IPS-15b (cell line): ENCODE results near the gene ANKRD13A.
"Not testable (repeated sequence)": the region's sequence is repeated elsewhere in the genome, so short reads cannot be mapped to it uniquely, and the experiment has no call there.

Experiments
- H3K27me3 ChIP-seq: one replicate; pipeline ENCODE4 v1.6.1; 2013; ENCODE audit warnings: low read length; ENCODE audit not compliant: control insufficient read depth, insufficient read depth
- H3K36me3 ChIP-seq: one replicate; pipeline ENCODE4 v1.6.1; 2013; ENCODE audit warnings: low read length; ENCODE audit not compliant: control insufficient read depth, insufficient read depth
- H3K4me1 ChIP-seq: one replicate; pipeline ENCODE4 v1.6.1; 2013; ENCODE audit warnings: mild to moderate bottlenecking, low read length; ENCODE audit not compliant: control insufficient read depth, insufficient read depth
- H3K4me3 ChIP-seq: one replicate; pipeline ENCODE4 v1.5.1; 2013; ENCODE audit warnings: low read depth, low read length
- H3K9ac ChIP-seq: one replicate; pipeline ENCODE4 v1.6.1; 2013; ENCODE audit warnings: low read depth, mild to moderate bottlenecking, low read length
- H3K9me3 ChIP-seq: one replicate; pipeline ENCODE4 v1.6.1; 2013; ENCODE audit warnings: mild to moderate bottlenecking, low read length; ENCODE audit not compliant: control insufficient read depth, insufficient read depth

The ANKRD13A gene

DNA sequence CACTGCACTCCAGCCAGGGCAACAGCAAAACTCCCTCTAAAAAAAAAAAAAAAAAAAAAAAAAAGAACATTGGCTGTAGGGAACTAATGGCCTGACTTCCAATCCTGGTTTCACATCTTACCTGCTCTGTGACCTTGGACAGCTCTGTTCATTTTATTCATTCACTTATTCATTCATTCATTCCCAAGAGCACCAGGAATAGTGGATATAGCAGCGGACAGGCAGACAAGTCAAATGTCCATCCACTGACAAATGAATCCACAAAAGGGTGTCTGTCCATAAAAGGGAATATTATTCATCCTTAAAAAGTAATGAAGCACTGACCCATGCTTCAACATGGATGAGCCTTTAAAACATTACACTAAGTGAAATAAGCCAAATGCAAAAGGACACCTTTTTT lies 76.7 kb downstream of the ANKRD13A start:
- Histone ChIP-seq H3K9ac (no peak overlapping the region), H3K9me3 (no peaks in the 10 kb centered on the region)

DNA sequence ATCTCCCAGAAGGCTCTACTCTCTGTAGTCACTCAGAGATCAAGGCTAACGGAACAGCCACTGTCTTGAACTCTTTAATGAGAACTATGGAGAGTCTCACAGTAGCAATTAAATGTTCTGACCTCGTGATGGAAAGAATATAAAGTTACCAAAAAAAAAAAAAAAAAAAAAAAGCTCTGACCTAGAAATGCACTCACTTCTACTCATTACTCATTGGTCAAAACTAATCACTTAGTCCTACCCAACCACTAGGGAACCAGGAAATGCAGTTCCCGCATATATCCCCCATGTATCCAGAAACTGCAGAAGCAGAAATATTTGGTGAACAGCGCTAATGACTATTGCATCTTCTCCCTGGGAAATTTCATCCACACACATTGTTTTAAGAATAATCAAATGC lies 78.6 kb downstream of the ANKRD13A start:
- H3K4me3 ChIP-seq, result no peak overlapping the region
- H3K36me3 ChIP-seq, result no peaks in the 10 kb centered on the region
- H3K9me3 ChIP-seq, result no peaks in the 10 kb centered on the region
- no peak overlapping the region for H3K9ac ChIP-seq
- no peaks in the 10 kb centered on the region for H3K4me1 ChIP-seq
- no peaks in the 10 kb centered on the region for H3K27me3 ChIP-seq

More for the DNA sequence above, 76.7 kb downstream of the ANKRD13A start:
- Histone ChIP-seq H3K4me3 (no peak overlapping the region), H3K36me3 (no peaks in the 10 kb centered on the region), H3K4me1 (no peaks in the 10 kb centered on the region), H3K27me3 (no peaks in the 10 kb centered on the region)

DNA sequence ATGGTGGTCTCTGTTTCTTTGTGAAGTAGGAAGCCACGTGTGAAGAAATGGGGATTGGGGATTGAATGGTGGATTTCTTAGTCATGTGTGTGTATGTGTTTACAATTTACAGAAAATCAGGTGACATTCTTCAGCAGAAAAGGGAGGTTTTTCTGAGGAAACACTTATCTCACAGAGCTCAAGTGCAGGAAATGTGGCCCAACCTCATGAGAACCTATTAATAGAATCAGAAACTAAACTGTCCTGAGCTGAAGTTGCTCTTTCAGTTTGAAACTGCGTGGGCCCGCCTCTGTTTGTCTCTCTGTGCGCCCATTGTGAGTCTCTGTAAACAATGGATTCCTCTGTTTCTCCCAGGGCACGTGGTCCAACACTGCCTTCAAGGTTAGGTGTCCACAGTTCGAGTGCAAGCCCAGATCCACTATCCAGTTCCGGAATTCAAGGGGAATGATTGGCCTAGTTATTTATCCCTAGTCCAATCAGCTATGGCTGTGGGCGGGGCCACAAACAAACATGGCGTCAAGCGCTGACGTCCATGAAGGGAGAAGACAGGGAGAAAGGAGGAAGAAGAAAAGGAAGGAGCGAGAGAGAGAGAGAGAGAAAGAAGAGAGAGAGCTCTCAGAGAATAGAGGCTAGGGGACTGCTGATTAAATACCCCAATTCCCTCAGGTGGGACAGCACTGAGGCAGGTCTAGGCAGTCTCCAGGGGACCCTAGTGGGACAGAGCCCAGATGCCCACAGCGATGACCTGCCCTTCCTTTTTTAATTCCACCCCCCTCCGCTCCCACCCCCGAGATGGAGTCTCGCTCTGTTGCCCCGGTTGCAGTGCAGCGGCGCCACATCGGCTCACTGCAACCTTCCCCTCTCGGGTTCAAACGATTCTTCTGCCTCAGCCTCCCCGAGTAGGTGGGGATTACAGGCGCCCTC lies 80.5 kb downstream of the ANKRD13A start:
- Histone ChIP-seq H3K36me3 (no peaks in the 10 kb centered on the region), H3K9ac (no peak overlapping the region), H3K9me3 (no peaks in the 10 kb centered on the region), H3K4me3 (no peak overlapping the region), H3K4me1 (no peaks in the 10 kb centered on the region), H3K27me3 (no peaks in the 10 kb centered on the region)

DNA sequence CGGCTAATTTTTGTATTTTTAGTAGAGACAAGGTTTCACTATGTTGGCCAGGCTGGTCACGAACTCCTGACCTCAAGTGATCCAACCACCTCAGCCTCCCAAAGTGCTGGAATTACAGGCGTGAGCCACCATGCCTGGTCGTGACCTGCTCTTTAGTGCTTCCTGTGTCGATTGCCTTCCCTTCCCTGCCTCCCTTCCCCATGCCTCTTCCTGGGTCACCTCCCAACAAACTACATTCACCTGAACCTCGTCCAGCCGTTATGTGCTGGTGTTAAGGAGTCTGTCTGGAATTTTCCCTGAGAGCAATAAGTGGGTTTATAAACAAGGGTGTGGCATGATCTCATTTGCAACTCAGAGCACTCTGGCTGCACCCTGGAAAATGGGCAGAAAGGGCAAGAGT lies 81.2 kb downstream of the ANKRD13A start:
- H3K9me3 ChIP-seq, result no peaks in the 10 kb centered on the region
- H3K27me3 ChIP-seq, result no peaks in the 10 kb centered on the region
- no peak overlapping the region for H3K9ac ChIP-seq
- H3K4me3 ChIP-seq, result no peak overlapping the region
- no peaks in the 10 kb centered on the region for H3K36me3 ChIP-seq
- no peaks in the 10 kb centered on the region for H3K4me1 ChIP-seq

DNA sequence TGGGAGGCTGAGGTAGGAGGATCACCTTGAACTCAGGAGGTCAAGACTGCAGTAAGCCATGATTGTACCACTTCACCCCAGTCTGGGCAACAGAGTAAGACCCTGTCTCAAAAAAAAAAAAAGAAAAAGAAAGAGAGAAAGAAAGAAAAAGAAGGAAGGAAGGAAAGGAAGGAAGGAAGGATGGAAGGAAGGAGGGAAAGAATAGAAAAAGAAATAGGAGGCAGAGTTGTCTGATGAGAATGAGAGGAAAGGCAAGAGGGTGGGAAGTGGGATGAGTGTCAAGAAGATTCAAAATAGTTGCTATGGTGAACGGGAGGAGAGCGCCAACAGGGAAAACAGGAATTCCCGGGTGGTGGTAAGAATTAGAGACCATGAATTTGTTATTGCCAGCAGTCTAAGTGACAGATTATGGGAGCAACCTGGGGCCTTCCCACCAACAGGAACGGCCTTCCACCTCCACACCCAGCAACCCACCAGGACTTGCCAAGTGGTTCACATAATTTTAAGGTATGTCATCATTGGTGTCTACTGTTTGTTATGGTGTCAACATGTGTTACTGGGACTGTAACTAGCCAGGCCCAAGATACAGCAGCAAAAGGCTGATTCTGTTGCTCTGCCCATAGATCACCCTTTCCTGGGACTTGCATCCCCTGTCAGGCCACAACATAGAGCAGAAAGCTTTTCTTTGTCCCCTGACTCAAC lies 85.2 kb downstream of the ANKRD13A start:
- no peaks in the 10 kb centered on the region for H3K9me3 ChIP-seq
- no peaks in the 10 kb centered on the region for H3K27me3 ChIP-seq
- no peak overlapping the region for H3K9ac ChIP-seq
- H3K4me3 ChIP-seq, result no peak overlapping the region
- no peaks in the 10 kb centered on the region for H3K36me3 ChIP-seq
- H3K4me1 ChIP-seq, result no peaks in the 10 kb centered on the region

DNA sequence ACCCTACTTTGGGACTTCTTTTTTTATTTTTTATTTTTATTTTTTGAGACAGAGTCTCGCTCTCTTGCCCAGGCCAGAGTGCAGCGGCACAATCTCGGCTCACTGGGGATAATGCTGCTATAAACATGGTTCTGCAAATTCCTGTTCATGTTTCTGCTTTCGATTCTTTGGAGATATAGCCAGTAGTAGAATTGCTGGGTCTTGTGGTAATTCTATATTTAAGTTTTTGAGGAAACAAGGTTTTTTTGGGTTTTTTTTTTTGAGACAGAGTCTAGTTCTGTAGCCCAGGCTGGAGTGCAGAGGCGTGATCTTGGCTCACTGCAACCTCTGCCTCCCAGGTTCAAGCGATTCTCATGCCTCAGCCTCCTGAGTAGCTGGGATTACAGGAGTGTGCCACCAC lies 89.0 kb downstream of the ANKRD13A start:
- H3K4me3 ChIP-seq, H3K27me3 ChIP-seq, H3K9me3 ChIP-seq, H3K9ac ChIP-seq, H3K4me1 ChIP-seq, H3K36me3 ChIP-seq: not testable (repeated sequence)

DNA sequence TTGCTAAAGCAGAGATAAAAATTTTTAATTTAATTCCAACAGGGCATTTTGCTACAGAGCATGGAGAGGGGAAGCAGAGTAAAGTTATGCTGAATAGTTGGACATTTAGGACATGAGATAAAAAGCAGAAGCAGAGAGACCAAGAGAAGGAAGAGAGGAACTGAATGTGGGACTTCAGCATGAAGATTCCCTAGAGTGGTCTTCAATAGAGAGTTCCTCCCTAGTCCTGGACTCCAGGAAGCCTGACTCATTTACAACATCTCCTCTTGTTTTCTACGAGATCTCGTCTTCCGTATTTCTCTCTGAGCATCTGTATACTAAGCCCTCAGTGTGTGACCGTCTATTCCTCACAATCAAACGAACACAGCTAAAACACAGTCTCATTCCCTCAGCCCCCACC lies 89.7 kb downstream of the ANKRD13A start:
- H3K4me3 ChIP-seq, result no peak overlapping the region
- no peak overlapping the region for H3K9ac ChIP-seq
- H3K36me3 ChIP-seq, result no peaks in the 10 kb centered on the region
- H3K4me1 ChIP-seq, result no peaks in the 10 kb centered on the region
- H3K27me3 ChIP-seq, result no peaks in the 10 kb centered on the region
- H3K9me3 ChIP-seq, result no peaks in the 10 kb centered on the region
